GM21367 (cell line): ENCODE data around the gene ICAM5.
A peak's percentile ranks its signal among the peaks of the same experiment; 100 is the strongest.
"Not testable (repeated sequence)": the region's sequence is repeated elsewhere in the genome, so short reads cannot be mapped to it uniquely, and the experiment has no call there.

Experiments
- ATAC-seq: cut with Tn5 transposase; IDR thresholded peaks from one replicate; pipeline ENCODE4 v1.9.1; 2021; ENCODE audit not compliant: unreplicated experiment

The ICAM5 gene

GRCh38 chr19:10318807-10319682 lies 29.3 kb downstream of the ICAM5 start:
- no peak for ATAC-seq

DNA sequence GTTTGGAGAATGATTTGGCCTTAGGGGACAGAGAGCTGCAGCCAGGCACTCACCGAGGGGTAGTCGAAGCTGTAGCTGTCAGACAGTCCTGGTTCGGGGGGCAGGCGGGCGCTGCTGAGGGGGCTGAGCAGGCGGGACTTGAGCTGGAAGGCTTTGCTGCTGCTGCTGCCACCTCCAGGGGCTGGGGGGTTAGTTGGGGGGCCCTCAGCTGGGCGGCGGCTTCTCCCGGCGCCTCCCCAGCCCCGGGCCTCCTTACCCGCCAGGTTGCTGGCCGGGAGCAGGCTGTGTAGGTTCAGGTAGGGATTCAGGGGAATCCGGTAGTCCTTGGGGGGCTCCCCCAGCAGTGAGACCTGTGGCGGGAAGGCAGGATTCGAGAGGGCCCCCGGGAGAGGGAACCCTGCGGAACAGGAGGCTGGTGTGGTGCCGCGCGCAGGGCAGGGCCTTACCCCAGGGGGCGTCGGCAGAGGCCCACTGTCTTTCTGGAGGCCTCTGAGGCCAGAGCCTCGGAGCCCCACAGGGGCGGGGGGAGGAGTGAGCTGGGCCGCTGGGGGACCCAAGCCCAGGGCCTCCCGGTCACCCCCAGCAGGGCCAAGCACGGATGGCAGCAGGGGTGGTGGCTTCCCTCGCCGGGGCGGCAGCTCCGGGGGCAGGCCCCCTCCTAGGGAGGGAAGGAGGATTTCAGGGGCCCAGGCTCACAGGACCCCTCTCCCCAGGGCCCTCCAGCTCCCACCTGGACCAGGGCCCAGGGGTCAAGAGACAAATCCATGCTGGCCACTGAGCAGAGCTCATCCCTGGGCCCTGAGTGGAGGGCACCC lies 31.1 kb downstream of the ICAM5 start:
- no peak for ATAC-seq

GRCh38 chr19:10321417-10321797 lies 31.7 kb downstream of the ICAM5 start:
- no peak for ATAC-seq

- no peak for ATAC-seq
Observed at GRCh38 chr19:10321874-10322835, 32.4 kb downstream of the ICAM5 start.

DNA sequence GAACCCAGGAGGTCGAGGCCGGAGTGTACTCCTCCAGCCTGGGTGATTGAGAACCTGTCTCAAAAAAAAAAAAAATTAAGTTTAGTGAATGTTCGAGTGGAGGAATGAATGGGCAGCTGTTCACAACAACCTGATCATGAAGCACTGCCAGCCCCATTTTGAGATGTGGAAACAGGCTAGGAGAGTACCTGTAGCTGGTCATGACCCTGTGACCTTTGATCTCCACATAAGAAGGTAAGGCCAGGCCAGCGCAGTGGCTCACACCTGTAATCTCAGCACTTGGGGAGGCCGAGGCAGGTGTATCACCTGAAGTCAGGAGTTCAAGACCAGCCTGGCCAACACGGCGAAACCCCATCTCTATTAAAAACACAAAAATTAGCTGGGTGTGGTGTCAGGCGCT lies 36.0 kb downstream of the ICAM5 start:
- ATAC-seq, result no peak

- no peak for ATAC-seq
Observed at GRCh38 chr19:10327793-10328192, 38.0 kb downstream of the ICAM5 start.

- ATAC-seq, result no peak
Observed at GRCh38 chr19:10328558-10329429, 39.0 kb downstream of the ICAM5 start.

DNA sequence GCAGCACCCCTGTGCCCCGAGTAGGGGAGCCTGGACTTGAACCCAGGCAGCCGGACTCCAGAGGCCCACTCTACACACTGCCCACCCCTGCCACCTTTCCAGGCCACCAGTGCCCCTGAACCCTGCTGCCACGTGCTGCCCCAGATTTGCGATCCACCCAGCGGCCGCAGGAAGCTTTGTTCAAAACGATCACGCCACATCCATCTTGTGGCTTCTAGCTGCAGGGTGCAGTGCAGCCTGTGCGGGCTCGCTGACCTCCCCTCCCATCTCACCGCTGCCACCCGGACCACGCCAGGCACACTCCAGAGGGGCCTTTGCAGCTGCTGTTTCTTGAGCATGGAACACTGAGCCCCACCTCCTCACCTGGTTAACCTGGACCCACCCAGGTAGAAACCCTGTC lies 39.8 kb downstream of the ICAM5 start:
- ATAC-seq, result no peak

- no peak for ATAC-seq
Observed at GRCh38 chr19:10332158-10332964, 42.6 kb downstream of the ICAM5 start.

GRCh38 chr19:10332965-10333757 lies 43.4 kb downstream of the ICAM5 start, which contains the start of gene RAVER1:
RAVER1 (minus strand) TSS chr19:10333529; CDS start chr19:10333507, 22 bp downstream.
- ATAC-seq, result peak; percentile 56

DNA sequence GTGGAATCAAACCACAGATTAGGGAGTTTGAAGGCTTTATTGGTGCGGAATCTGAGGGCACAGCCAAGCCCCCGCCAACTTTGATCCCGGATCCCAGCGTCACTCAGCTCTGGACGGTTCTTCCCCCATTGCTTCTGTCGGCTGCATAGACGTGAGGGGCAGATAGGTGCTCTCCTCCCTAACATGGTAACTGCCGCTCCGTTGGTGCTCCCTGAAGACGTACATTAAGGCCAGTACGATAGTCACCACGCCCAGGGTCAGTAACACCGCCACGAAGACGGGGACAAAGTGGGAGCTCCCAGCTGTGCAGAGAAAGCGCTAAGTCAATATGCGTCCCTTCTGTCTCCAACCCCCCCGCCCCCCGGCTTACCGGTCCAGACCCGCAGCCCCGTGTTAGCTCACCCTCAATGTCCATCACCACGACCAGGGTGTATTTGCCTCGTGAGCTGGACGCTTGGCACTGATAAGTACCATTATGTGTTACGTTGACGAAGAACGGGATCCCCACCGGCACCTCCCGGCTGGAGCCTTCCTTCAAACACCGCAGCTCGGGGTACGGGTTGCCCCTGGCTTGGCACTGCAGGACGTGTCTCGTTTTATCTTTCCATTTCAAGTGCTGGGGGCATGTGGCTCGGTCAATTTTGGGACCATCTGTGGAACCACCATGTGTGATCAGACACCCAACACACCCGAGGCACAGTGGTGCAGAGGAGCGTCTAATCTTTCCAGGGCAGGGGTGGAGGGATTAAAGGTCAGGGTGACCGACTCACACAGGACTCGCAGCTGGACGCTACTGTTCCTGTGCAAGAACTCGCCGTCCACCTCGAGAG lies 44.2 kb downstream of the ICAM5 start:
- ATAC-seq, result peak; percentile 17

DNA sequence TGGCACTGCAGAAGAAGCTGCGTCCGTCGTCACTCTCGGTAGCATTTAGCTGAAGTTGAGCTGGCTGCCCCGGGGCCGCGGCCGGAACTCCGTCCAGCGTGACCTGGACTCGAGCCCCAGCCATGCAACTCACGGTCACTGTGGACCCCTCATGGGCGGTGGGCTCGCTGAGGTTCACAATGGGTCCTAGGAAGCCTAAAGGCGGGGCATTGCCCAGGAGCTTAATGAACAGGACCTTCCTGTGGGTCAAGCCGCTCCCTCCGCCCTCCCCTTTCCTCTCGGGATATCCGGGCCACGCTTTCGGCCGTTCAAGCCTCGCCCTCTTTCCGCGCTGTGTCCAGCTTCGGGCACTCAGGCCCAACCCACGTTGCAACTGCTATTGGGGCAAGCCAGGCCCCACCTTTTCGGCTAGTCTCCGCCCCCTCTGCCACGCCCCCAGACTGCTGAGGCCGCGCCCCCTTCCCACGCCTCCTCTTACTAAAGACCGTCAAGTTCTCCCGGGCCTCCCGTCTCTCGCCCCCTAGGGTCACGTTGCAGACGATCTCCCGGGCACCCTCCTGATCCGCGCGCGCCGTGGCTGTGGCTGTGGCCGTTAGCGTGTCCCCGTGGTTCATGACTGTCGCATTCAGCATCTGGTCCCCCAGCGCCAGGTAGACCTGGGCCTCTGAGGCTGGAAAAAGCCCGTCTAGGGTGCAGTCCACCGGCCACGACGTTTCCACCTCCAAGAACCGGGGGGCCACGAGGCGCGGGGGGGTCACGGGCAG lies 45.0 kb downstream of the ICAM5 start:
- ATAC-seq, result no peak

DNA sequence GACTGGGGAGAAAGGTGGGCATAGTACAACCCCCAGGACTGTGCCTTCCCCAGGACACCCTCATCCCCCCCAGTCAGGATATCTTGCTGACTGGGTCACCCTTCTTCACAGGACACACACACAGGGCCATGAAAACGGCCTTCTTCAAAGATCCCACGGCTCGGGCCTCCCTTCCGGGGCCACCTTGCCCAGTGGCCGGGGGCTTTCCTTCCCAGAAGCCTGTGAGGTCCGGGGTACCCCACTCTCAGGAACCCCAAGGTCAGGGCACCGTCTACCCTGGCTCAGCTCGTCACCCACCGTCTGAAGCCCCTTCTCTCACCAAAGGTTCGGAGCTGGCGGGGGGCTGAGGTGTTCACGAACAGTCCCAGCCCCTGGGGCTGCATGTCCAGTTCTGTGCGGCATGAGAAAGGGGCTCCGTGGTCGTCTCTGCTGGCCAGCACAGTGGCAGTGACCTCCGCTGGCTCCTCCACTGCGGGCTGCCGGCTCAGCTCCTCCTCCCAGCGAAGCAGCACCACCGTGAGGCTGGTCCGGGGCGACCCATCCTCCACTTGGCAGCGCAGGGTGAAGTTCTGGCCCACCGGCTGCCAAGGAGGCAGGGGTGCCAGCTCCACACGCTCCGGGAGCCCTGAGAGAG lies 45.7 kb downstream of the ICAM5 start:
- ATAC-seq, result no peak

- ATAC-seq, result not testable (repeated sequence)
Observed at GRCh38 chr19:10336725-10337124, 47.0 kb downstream of the ICAM5 start.

DNA sequence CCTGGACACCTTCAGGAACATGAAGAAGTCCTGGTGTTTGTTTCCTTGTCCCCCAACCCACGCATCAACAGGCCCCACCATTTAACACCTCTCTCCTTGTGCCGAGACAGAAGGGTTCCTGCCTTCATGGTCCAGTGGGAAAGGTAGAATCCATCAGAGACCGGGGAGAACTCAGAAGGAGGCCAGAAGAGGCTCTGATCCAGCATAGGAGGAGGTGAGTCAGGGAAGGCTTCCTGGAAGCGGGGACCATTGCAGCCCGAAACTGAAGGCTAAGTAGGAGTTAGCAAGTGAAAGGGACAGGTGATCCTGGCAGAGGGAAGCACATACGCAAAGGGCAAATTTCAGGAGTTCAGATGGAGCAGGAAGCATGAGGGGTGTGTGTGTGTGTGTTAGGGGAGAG lies 49.2 kb downstream of the ICAM5 start:
- no peak for ATAC-seq

GRCh38 chr19:10339380-10339960 lies 49.7 kb downstream of the ICAM5 start, which contains the start of gene ICAM3:
ICAM3 (minus strand) TSS chr19:10339624; CDS start chr19:10339614, 10 bp downstream.
- ATAC-seq, result peak; percentile 53
